Spleen (tissue), 11 donors: ENCODE data around the gene SLC1A1. TPM values are rescaled to one million over a fixed set of nuclear protein-coding genes. Genes with fewer than 3 reads are reported as not detected.

Source experiments
- DNase-seq: peaks from one replicate; pipeline ENCODE4 v3.0.0-alpha.2; 2020
- H3K27ac ChIP-seq, 8 donors: fragments of 200-600 bp; sonication (generic) in 7 of 8; 1 replicate in 4 of 8; 2 replicates in 4 of 8; pipeline versions ENCODE4 v1.5.0 to v1.8.0; 2016 to 2021; ENCODE audit warnings: inconsistent platforms in 4 of 8, mild to moderate bottlenecking in 4 of 8, moderate library complexity in 1 of 8
- H3K27me3 ChIP-seq, 7 donors: fragments of 200-600 bp; sonication (generic) in 6 of 7; replicated peaks in 1 of 7; 1 replicate in 4 of 7; 2 replicates in 3 of 7; pipeline versions ENCODE4 v1.5.0 to v1.8.0; 2016 to 2021; ENCODE audit warnings: inconsistent platforms in 3 of 7, mild to moderate bottlenecking in 1 of 7
- H3K36me3 ChIP-seq, 6 donors: fragments of 200-600 bp; sonication (generic) in 5 of 6; 1 replicate in 4 of 6; 2 replicates in 2 of 6; pipeline versions ENCODE4 v1.5.0 to v1.8.0; 2016 to 2021; ENCODE audit warnings: inconsistent platforms in 2 of 6
- H3K4me1 ChIP-seq, 6 donors: fragments of 200-600 bp; sonication (generic) in 5 of 6; 1 replicate in 3 of 6; 2 replicates in 3 of 6; pipeline versions ENCODE4 v1.5.0 to v1.8.0; 2016 to 2021; ENCODE audit warnings: inconsistent platforms in 3 of 6
- H3K4me3 ChIP-seq, 8 donors: fragments of 200-600 bp; sonication (generic) in 7 of 8; 1 replicate in 4 of 8; 2 replicates in 4 of 8; pipeline versions ENCODE4 v1.5.0 to v1.8.0; 2016 to 2021; ENCODE audit warnings: inconsistent platforms in 4 of 8, mild to moderate bottlenecking in 4 of 8, moderate library complexity in 2 of 8
- H3K9me3 ChIP-seq, 8 donors: fragments of 200-600 bp; sonication (generic) in 7 of 8; 1 replicate in 4 of 8; 2 replicates in 4 of 8; pipeline versions ENCODE4 v1.5.0 to v1.8.0; 2016 to 2021; ENCODE audit warnings: inconsistent platforms in 4 of 8
- CTCF ChIP-seq, 11 experiments: fragments of 200-600 bp in 7 of 11; fragments of 450-650 bp in 4 of 11; sonication (generic) in 4 of 11; IDR thresholded peaks in 8 of 11; conservative IDR thresholded peaks in 3 of 11; 1 replicate in 7 of 11; 2 replicates in 4 of 11; pipeline versions ENCODE4 v1.4.0 to v1.8.0; 2016 to 2021; ENCODE audit warnings: antibody characterized with exemption in 11 of 11, inconsistent platforms in 4 of 11, mild to moderate bottlenecking in 1 of 11
- POLR2A ChIP-seq, 3 donors: fragments of 450-650 bp; IDR thresholded peaks; one replicate each; pipeline ENCODE4 v1.5.1; 2017; ENCODE audit warnings: antibody characterized with exemption in 3 of 3, mild to moderate bottlenecking in 1 of 3
- POLR2AphosphoS5 ChIP-seq, 3 donors: sonication (generic); formaldehyde crosslinking; IDR thresholded peaks; one replicate each; pipeline ENCODE4 v1.5.1; 2017; ENCODE audit warnings: antibody characterized with exemption in 3 of 3
- WGBS, 5 donors: extraction: QIAGEN DNeasy Blood & Tissue Kit in 3 of 5; methylation state at CpG; one replicate each; pipeline versions ENCODE4 v1.1.5 to v1.1.7; 2013 to 2018; 5-methylcytosine and 5-hydroxymethylcytosine counted together
- intact Hi-C: fragments of 100-400 bp; cut with DNase I; formaldehyde crosslinking; loops from one replicate; pipeline ENCODE4 v1.15.0; 2023; ENCODE audit warnings: low total_unique reads
- polyA plus RNA-seq, 3 donors: library from polyadenylated mRNA; stranded (reverse); fragments of 200-250 nt; gene quantifications; one replicate each; pipeline ENCODE4 v1.2.1, GENCODE V29; 2013
- total RNA-seq, 7 donors: library from RNA; depleted of rRNA in 3 of 7; stranded (reverse); fragments of >200 nt in 3 of 7; fragmentation: NEBNext Ultra II Directional in 4 of 7; extraction: Animal tissue kit (Norgen Biotek cat#: 25700) in 4 of 7; gene quantifications; one replicate each; pipeline versions ENCODE4 v1.1.0 to v1.2.1, GENCODE V29; 2016 to 2021
- donor health status: healthy with polysubstance abuse.
- donor health status: DM: no; HTN: no; CAD: no; lungs with moderate emphysema.
- donor health status: DM: no; HTN: no; CAD: no.
- donor health status: Bipolar disorder and iron deficiency.
- donor health status: healthy.
- donor health status: DM: no; HTN: no; CAD: no.
- donor health status: DM: yes; HTN: yes; CAD: no.

SLC1A1 gene
- total and polyA plus RNA-seq, 10 donors, result 0.11 to 0.79 (median 0.28) TPM; not detected in 2

GRCh38 chr9:4584636-4585035 lies 94.4 kb downstream of the SLC1A1 start:
- Histone ChIP-seq H3K4me3 (no peak overlapping the region), H3K27ac (no peak overlapping the region), H3K27me3 (no peaks in the 10 kb centered on the region), H3K36me3 (no peaks in the 10 kb centered on the region), H3K9me3 (no peaks in the 10 kb centered on the region), H3K4me1 (no peaks in the 10 kb centered on the region)
- 88 to 100% (median 93%) methylated on average over 1 of the region's 1 CpG for WGBS, 5 donors
- TF ChIP-seq POLR2AphosphoS5 (IDR thresholded peaks at IDR 0.05) (no peak), CTCF (IDR thresholded peaks at IDR 0.05 in 8 of 11, conservative IDR thresholded peaks at IDR 0.05 in 3 of 11) (no peak), POLR2A (IDR thresholded peaks at IDR 0.05) (no peak)
- intact Hi-C loops, result no loop called here
- no peak for DNase-seq

GRCh38 chr9:4585135-4585534 lies 94.9 kb downstream of the SLC1A1 start:
- no peaks in the 10 kb centered on the region for H3K27me3 ChIP-seq
- no peak overlapping the region for H3K27ac ChIP-seq
- H3K4me3 ChIP-seq, result no peak overlapping the region
- intact Hi-C loops, result no loop called here
- WGBS, 5 donors, result 83 to 91% (median 89%) methylated on average over 5 of the region's 5 CpGs
- DNase-seq, result no peak
- no peaks in the 10 kb centered on the region for H3K9me3 ChIP-seq
- TF ChIP-seq POLR2AphosphoS5 (IDR thresholded peaks at IDR 0.05), result no peak
- no peak for TF ChIP-seq CTCF (IDR thresholded peaks at IDR 0.05 in 8 of 11, conservative IDR thresholded peaks at IDR 0.05 in 3 of 11)
- TF ChIP-seq POLR2A (IDR thresholded peaks at IDR 0.05), result no peak
- no peaks in the 10 kb centered on the region for H3K36me3 ChIP-seq
- H3K4me1 ChIP-seq, result no peaks in the 10 kb centered on the region

- no peaks in the 10 kb centered on the region for H3K9me3 ChIP-seq
- no peaks in the 10 kb centered on the region for H3K27me3 ChIP-seq
- WGBS, 5 donors, result 82 to 90% (median 83%) methylated on average over 2 of the region's 2 CpGs
- no peaks in the 10 kb centered on the region for H3K4me1 ChIP-seq
- no peak for DNase-seq
- no peak overlapping the region for H3K4me3 ChIP-seq
- no peaks in the 10 kb centered on the region for H3K36me3 ChIP-seq
- no peak overlapping the region for H3K27ac ChIP-seq
- no peak for TF ChIP-seq POLR2AphosphoS5 (IDR thresholded peaks at IDR 0.05)
- TF ChIP-seq CTCF (IDR thresholded peaks at IDR 0.05 in 8 of 11, conservative IDR thresholded peaks at IDR 0.05 in 3 of 11), result no peak
- intact Hi-C loops, result no loop called here
These were observed 98.5 kb downstream of the SLC1A1 start for GRCh38 chr9:4588721-4589120.

GRCh38 chr9:4590430-4591122 lies 100.3 kb downstream of the SLC1A1 start:
- H3K4me1 ChIP-seq, result no peaks in the 10 kb centered on the region
- no peaks in the 10 kb centered on the region for H3K36me3 ChIP-seq
- no peaks in the 10 kb centered on the region for H3K27me3 ChIP-seq
- 84 to 95% (median 87%) methylated on average over 8 of the region's 8 CpGs for WGBS, 5 donors
- TF ChIP-seq CTCF (IDR thresholded peaks at IDR 0.05 in 8 of 11, conservative IDR thresholded peaks at IDR 0.05 in 3 of 11), result no peak
- TF ChIP-seq POLR2AphosphoS5 (IDR thresholded peaks at IDR 0.05), result no peak
- no peak for TF ChIP-seq POLR2A (IDR thresholded peaks at IDR 0.05)
- no peaks in the 10 kb centered on the region for H3K9me3 ChIP-seq
- no peak overlapping the region for H3K4me3 ChIP-seq
- DNase-seq, result no peak
- no peak overlapping the region for H3K27ac ChIP-seq
- intact Hi-C loops, result no loop called here
